PC-9 (cell line): ENCODE results near the gene LBR. TPM values are rescaled to one million over a fixed set of nuclear protein-coding genes. Genes with fewer than 3 reads are reported as not detected.

ENCODE experiments used
- BruUV-seq: library from RNA; stranded (reverse); fragments of 400-500 nt; replicated peaks from 2 replicates; lab custom pipeline; 2021; lab: Mats Ljungman, UMichigan
- CTCF ChIA-PET: fragments of 300-600 bp; sonication (Branson Sonifier 250); formaldehyde crosslinking; loops from one replicate; lab custom pipeline; 2022; ENCODE audit warnings: antibody characterized with exemption; lab: Charles Lee
- POLR2A ChIA-PET: fragments of 300-600 bp; sonication (Branson Sonifier 250); formaldehyde crosslinking; loops from one replicate; lab custom pipeline; 2022; ENCODE audit warnings: antibody characterized with exemption; ENCODE audit not compliant: unreplicated experiment; lab: Charles Lee
- DNase-seq, 2 experiments: peaks; one replicate each; pipeline versions ENCODE4 v3.0.0 to v3.0.0-alpha.2; 2015 to 2022; ENCODE audit warnings: mixed read lengths in 1 of 2
- H2AFZ ChIP-seq: fragments of 200-600 bp; sonication (generic); 2 replicates; pipeline ENCODE4 v1.8.1; 2017; ENCODE audit warnings: antibody characterized with exemption
- H3F3A ChIP-seq: fragments of 200-600 bp; sonication (generic); 2 replicates; pipeline ENCODE4 v1.8.1; 2017; ENCODE audit warnings: antibody characterized with exemption, mild to moderate bottlenecking, low read depth; ENCODE audit not compliant: insufficient read depth
- H3K27ac ChIP-seq: fragments of 200-600 bp; sonication (generic); 2 replicates; pipeline ENCODE4 v1.6.1; 2016; ENCODE audit warnings: mixed run types
- H3K27me3 ChIP-seq: fragments of 200-600 bp; sonication (generic); 2 replicates; pipeline ENCODE4 v1.6.1; 2016; ENCODE audit warnings: low read depth, mixed run types; ENCODE audit not compliant: insufficient read depth
- H3K36me3 ChIP-seq: fragments of 200-600 bp; sonication (generic); 2 replicates; pipeline ENCODE4 v1.6.1; 2016; ENCODE audit warnings: low read depth, mixed run types
- H3K4me1 ChIP-seq: fragments of 200-600 bp; sonication (generic); replicated peaks from 2 replicates; pipeline ENCODE4 v1.6.1; 2016; ENCODE audit warnings: mixed run types; ENCODE audit not compliant: insufficient read depth
- H3K4me2 ChIP-seq: fragments of 200-600 bp; sonication (generic); 2 replicates; pipeline ENCODE4 v1.6.1; 2017; ENCODE audit warnings: mixed run types
- H3K4me3 ChIP-seq: fragments of 200-600 bp; sonication (generic); 2 replicates; pipeline ENCODE4 v1.6.1; 2016; ENCODE audit warnings: mixed run types
- H3K79me2 ChIP-seq: fragments of 200-600 bp; sonication (generic); 2 replicates; pipeline ENCODE4 v1.6.1; 2017; ENCODE audit warnings: low read depth, mixed run types
- H3K9me2 ChIP-seq: fragments of 200-600 bp; sonication (generic); 2 replicates; pipeline ENCODE4 v1.8.1; 2017; ENCODE audit warnings: mild to moderate bottlenecking; ENCODE audit not compliant: insufficient read depth
- H3K9me3 ChIP-seq: fragments of 200-600 bp; sonication (generic); 2 replicates; pipeline ENCODE4 v1.8.1; 2016; ENCODE audit warnings: low read depth; ENCODE audit not compliant: insufficient read depth
- H4K20me1 ChIP-seq: fragments of 200-600 bp; sonication (generic); 2 replicates; pipeline ENCODE4 v1.8.1; 2017; ENCODE audit not compliant: insufficient read depth
- EZH2 ChIP-seq: fragments of 200-600 bp; sonication (generic); IDR thresholded peaks from 2 replicates; pipeline ENCODE4 v1.8.0; 2017; ENCODE audit warnings: antibody characterized with exemption, low read depth
- intact Hi-C: fragments of 100-400 bp; cut with micrococcal nuclease; formaldehyde crosslinking; loops from one replicate; pipeline ENCODE4 v1.10.0; 2022; ENCODE audit not compliant: unreplicated experiment
- total RNA-seq: library from RNA; stranded (reverse); gene quantifications from 2 replicates; pipeline ENCODE4 v1.2.3, GENCODE V29; 2021
- TF ChIP-seq, protein P1 (sequence below): fragments of 200-600 bp; sonication (generic); conservative IDR thresholded peaks from 2 replicates; pipeline ENCODE4 v1.6.1; 2017; ENCODE audit warnings: mixed run types, antibody characterized with exemption, mild to moderate bottlenecking, moderate library complexity

The LBR gene
- total RNA-seq, 1 experiment from 2014 or later, result 158 TPM

DNA sequence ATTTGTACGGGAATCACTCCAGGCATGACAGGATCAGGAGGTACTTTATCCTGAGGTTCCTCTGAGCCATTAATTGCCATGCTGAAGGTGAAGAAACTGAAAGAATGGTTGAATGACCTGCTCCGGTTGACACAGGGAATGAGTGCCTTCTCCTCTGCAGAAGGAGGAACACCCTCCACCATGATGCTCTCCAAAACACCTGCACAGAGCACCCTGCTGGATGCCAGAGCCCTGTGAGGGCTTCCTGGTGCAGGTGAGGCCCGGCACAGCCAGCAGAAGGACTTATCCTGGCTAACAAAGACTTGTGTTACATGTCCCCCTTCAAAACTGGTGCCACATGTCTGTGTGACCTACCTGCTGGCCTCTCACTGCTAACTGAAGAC, 14.3 kb upstream of the LBR start:
- H3K4me3 ChIP-seq, result no peak overlapping the region
- no peaks in the 10 kb centered on the region for H3K79me2 ChIP-seq
- H3F3A ChIP-seq, result peaks cover 25% of the 10 kb centered on the region
- BruUV-seq, result no TSS peak
- no peak for TF ChIP-seq EZH2
- TF ChIP-seq, protein P1, sequence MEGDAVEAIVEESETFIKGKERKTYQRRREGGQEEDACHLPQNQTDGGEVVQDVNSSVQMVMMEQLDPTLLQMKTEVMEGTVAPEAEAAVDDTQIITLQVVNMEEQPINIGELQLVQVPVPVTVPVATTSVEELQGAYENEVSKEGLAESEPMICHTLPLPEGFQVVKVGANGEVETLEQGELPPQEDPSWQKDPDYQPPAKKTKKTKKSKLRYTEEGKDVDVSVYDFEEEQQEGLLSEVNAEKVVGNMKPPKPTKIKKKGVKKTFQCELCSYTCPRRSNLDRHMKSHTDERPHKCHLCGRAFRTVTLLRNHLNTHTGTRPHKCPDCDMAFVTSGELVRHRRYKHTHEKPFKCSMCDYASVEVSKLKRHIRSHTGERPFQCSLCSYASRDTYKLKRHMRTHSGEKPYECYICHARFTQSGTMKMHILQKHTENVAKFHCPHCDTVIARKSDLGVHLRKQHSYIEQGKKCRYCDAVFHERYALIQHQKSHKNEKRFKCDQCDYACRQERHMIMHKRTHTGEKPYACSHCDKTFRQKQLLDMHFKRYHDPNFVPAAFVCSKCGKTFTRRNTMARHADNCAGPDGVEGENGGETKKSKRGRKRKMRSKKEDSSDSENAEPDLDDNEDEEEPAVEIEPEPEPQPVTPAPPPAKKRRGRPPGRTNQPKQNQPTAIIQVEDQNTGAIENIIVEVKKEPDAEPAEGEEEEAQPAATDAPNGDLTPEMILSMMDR, result no peak
- DNase-seq, result no peak
- H3K27ac ChIP-seq, result no peak overlapping the region
- H3K9me2 ChIP-seq, result no peaks in the 10 kb centered on the region
- H3K9me3 ChIP-seq, result no peaks in the 10 kb centered on the region
- H3K4me2 ChIP-seq, result no peak overlapping the region
- H2AFZ ChIP-seq, result no peak overlapping the region
- no peaks in the 10 kb centered on the region for H4K20me1 ChIP-seq
- intact Hi-C loops, result no loop called here
- POLR2A ChIA-PET, result no interaction called here
- CTCF ChIA-PET, result interaction anchor here (0.8 kb wide), 1 partner anchor 23 kb away, joined by 5 read pairs; no protein-coding TSS in a partner anchor
- no peaks in the 10 kb centered on the region for H3K27me3 ChIP-seq
- no peaks in the 10 kb centered on the region for H3K36me3 ChIP-seq
- H3K4me1 ChIP-seq, result peaks cover 30% of the 10 kb centered on the region

DNA sequence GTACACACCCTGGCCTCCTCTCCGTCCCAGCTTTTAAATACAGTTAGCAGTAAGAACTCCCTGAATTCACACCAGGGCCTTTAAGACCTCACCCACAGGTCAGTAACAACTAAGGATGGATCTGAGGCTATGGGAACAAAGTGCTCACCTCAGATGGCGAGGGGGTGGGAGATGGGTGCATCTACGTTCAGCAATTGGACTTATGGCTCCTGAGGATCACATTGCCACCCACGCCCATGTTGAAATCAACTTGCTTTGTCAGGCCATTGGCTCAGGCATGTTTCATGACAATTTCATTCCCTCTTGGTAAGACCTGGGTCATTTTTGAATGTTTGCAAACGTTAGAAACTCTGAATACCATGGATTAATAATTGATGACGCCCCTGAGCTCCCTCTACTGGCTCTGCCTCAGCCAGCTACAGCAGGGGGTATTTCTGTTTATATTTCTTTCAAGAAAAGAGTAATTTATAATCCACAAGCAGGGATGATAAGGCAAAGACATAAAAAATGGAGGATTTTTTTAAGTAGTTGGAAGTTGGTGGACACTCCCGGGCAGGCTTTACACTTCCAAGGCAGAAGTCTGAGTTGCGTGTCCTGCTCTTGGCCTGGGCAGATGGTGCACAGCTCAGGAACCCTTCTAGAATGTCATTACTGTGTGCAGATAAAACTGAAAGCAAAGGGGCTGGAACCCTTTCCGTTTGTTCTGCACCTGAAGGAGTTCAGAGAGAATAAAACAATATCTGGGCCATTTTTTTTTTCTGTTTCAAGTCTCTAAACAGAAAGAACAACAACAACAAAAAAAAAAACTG, 13.7 kb upstream of the LBR start:
- H3K4me1 ChIP-seq, result peaks cover 24% of the 10 kb centered on the region
- no peaks in the 10 kb centered on the region for H3K79me2 ChIP-seq
- peaks cover 19% of the 10 kb centered on the region for H3F3A ChIP-seq
- no peaks in the 10 kb centered on the region for H3K36me3 ChIP-seq
- no peaks in the 10 kb centered on the region for H3K9me2 ChIP-seq
- H3K27ac ChIP-seq, result no peak overlapping the region
- no peak overlapping the region for H3K4me2 ChIP-seq
- intact Hi-C loops, result no loop called here
- H3K4me3 ChIP-seq, result no peak overlapping the region
- no peaks in the 10 kb centered on the region for H3K9me3 ChIP-seq
- POLR2A ChIA-PET, result interaction anchor here (0.6 kb wide), 2 partner anchors 98 to 103 kb away, joined by 3 to 5 read pairs; no protein-coding TSS in a partner anchor
- H3K27me3 ChIP-seq, result no peaks in the 10 kb centered on the region
- BruUV-seq, result no TSS peak
- no peaks in the 10 kb centered on the region for H4K20me1 ChIP-seq
- no peak for DNase-seq
- CTCF ChIA-PET, result interaction anchor here (0.7 to 1.6 kb wide), 3 partner anchors 13 to 24 kb away, joined by 4 to 11 read pairs (median 5); partner anchors contain the start of gene LBR
- no peak for TF ChIP-seq EZH2
- TF ChIP-seq, protein P1, result no peak; the same call in 1 of the 2 replicates
- H2AFZ ChIP-seq, result no peak overlapping the region

DNA sequence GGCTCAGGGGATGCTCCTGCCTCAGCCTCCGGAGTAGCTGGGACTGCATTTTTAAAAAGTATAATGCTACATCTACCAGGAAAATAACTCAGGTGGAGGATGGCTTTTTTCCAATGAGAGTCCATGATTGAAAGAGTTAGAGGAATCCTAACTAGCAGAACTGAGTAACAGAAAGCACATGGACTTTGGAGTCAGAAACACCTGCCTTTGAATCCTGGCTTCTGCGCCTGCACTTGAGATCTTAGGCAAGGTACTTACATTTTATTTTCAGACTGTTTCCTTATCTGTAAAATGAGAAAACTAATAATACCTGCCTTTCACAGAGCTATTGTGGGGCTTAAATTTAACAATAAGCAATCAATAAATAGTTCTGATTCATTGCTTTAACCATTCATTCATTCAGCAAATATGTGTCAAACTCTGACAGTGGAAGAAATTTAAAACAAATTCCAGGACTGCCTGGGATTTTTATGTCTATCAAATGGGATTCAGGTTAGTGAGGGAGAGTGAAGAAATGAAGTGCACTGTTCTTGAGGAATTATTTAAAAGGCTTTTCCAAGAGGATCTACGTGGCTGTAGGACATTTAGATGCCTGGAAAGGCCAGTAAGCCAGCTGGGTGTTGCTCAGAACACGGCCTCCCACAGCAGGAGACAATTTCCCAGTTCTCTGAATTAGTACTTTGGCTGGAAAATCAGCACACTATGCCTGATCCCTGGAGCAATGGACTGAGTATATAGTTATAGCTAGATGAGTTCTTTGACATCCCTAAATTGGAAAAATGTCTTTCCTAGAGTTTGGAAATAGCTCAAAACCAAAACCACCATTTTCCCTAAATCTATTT, 12.8 kb upstream of the LBR start:
- Histone ChIP-seq H3K9me3 (no peaks in the 10 kb centered on the region), H3K4me3 (no peak overlapping the region), H2AFZ (no peak overlapping the region), H3K9me2 (no peaks in the 10 kb centered on the region), H3F3A (peaks cover 10% of the 10 kb centered on the region; the same call in 1 of the 2 replicates), H3K27ac (no peak overlapping the region), H3K79me2 (no peaks in the 10 kb centered on the region), H3K4me2 (no peak overlapping the region), H3K4me1 (peaks cover 15% of the 10 kb centered on the region), H3K36me3 (no peaks in the 10 kb centered on the region), H3K27me3 (no peaks in the 10 kb centered on the region), H4K20me1 (no peaks in the 10 kb centered on the region)
- POLR2A ChIA-PET, result interaction anchor here (0.6 kb wide), 1 partner anchor 99 kb away, joined by 3 read pairs; no protein-coding TSS in a partner anchor
- DNase-seq, result no peak
- TF ChIP-seq, protein P1, result no peak
- no peak for TF ChIP-seq EZH2
- intact Hi-C loops, result no loop called here
- CTCF ChIA-PET, result interaction anchor here (0.6 to 1.6 kb wide), 6 partner anchors 12 to 739 kb away, joined by 3 to 12 read pairs (median 10); partner anchors contain the start of gene LBR
- BruUV-seq, result no TSS peak
